Panc1 (cell line): ENCODE data around the gene OASL. TPM values are rescaled to one million over a fixed set of nuclear protein-coding genes. Genes with fewer than 3 reads are reported as not detected.

Experiments used
- ATAC-seq: fragments of 200-7000 bp; cut with Tn5 transposase; 2 replicates; pipeline ENCODE4 v1.9.1; 2020; ENCODE audit warnings: mild to moderate bottlenecking, moderate library complexity
- BruUV-seq: library from RNA; stranded (reverse); fragments of 400-500 nt; replicated peaks from 2 replicates; lab custom pipeline; 2021; lab: Mats Ljungman, UMichigan
- CTCF ChIA-PET: fragments of 300-600 bp; sonication (Branson Sonifier 250); formaldehyde crosslinking; loops from one replicate; lab custom pipeline; 2022; ENCODE audit warnings: antibody characterized with exemption; lab: Charles Lee
- POLR2A ChIA-PET: fragments of 300-600 bp; sonication (Branson Sonifier 250); formaldehyde crosslinking; loops from one replicate; lab custom pipeline; 2022; ENCODE audit warnings: antibody characterized with exemption; lab: Charles Lee
- DNase-seq: peaks from one replicate; pipeline ENCODE4 v3.0.0-alpha.2; 2010; ENCODE audit warnings: low read depth, low spot score
- H3K27ac ChIP-seq: 2 replicates; pipeline ENCODE4 v1.5.1; 2011; ENCODE audit warnings: mild to moderate bottlenecking, low read length, inconsistent platforms
- H3K27me3 ChIP-seq: fragments of 200-500 bp; sonication (Bioruptor generic); 2 replicates; pipeline ENCODE4 v1.6.0; 2014; ENCODE audit warnings: low read length, inconsistent platforms; ENCODE audit not compliant: control insufficient read depth, insufficient read depth
- H3K36me3 ChIP-seq: fragments of 200-500 bp; sonication (Bioruptor generic); 2 replicates; pipeline ENCODE4 v1.5.1; 2014; ENCODE audit warnings: inconsistent platforms, mild to moderate bottlenecking, low read length, moderate library complexity; ENCODE audit not compliant: control insufficient read depth, insufficient read depth
- H3K4me1 ChIP-seq: 2 replicates; pipeline ENCODE4 v1.5.1; 2011; ENCODE audit warnings: inconsistent platforms, mild to moderate bottlenecking, low read length, moderate library complexity; ENCODE audit not compliant: control insufficient read depth, insufficient read depth
- H3K4me3 ChIP-seq, 2 experiments: 2 replicates each; pipeline ENCODE4 v1.5.1; 2011 to 2012; ENCODE audit warnings: low read depth in 2 of 2, low read length in 2 of 2, mild to moderate bottlenecking in 2 of 2, inconsistent platforms in 1 of 2, moderate library complexity in 1 of 2
- H3K9me3 ChIP-seq: fragments of 200-500 bp; sonication (Bioruptor generic); 2 replicates; pipeline ENCODE4 v1.5.1; 2014; ENCODE audit warnings: low read depth, mild to moderate bottlenecking, inconsistent platforms, low read length, moderate library complexity; ENCODE audit not compliant: control insufficient read depth, insufficient read depth
- CTCF ChIP-seq: fragments of 450-650 bp; IDR thresholded peaks from 2 replicates; pipeline ENCODE4 v1.5.1; 2017; ENCODE audit warnings: mild to moderate bottlenecking
- POLR2AphosphoS5 ChIP-seq: IDR thresholded peaks from 2 replicates; pipeline ENCODE4 v1.6.1; 2012; ENCODE audit warnings: mild to moderate bottlenecking, low read depth, low read length, moderate library complexity
- REST ChIP-seq, 2 experiments: IDR thresholded peaks; 2 replicates each; pipeline ENCODE4 v1.6.1; 2011 to 2012; ENCODE audit warnings: low read depth in 2 of 2, control low read depth in 1 of 2, low read length in 1 of 2, mild to moderate bottlenecking in 1 of 2, moderate library complexity in 1 of 2; ENCODE audit not compliant: insufficient read depth in 1 of 2
- SIN3A ChIP-seq: IDR thresholded peaks from 2 replicates; pipeline ENCODE4 v1.6.1; 2012; ENCODE audit warnings: low read depth, mild to moderate bottlenecking, low read length, moderate library complexity, borderline replicate concordance; ENCODE audit not compliant: insufficient read depth
- TCF7L2 ChIP-seq: IDR thresholded peaks from 2 replicates; pipeline ENCODE4 v1.6.1; 2011; ENCODE audit warnings: mild to moderate bottlenecking, low read depth, low read length, inconsistent platforms
- in situ Hi-C: cut with HindIII; loops from 2 replicates; pipeline ENCODE4 v1.10.0; 2016; ENCODE audit warnings: low sequenced_read_pairs, low pct_unique_long_range_greater_than_20kb
- intact Hi-C: fragments of 100-400 bp; cut with micrococcal nuclease; formaldehyde crosslinking; loops from one replicate; pipeline ENCODE4 v1.10.0; 2022; ENCODE audit not compliant: unreplicated experiment
- total RNA-seq: library from RNA; stranded (reverse); gene quantifications from one replicate; pipeline ENCODE4 v1.2.1, GENCODE V29; 2021; ENCODE audit not compliant: unreplicated experiment

The OASL gene
- total RNA-seq, 1 experiment from 2014 or later, result 21.1 TPM

GRCh38 chr12:121025442-121026226, 13.4 kb downstream of the OASL start:
- ATAC-seq (no peak), DNase-seq (no peak)
- ChIA-PET CTCF (interaction anchor here (0.7 kb wide), 1 partner anchor 212 kb away, joined by 11 read pairs; no protein-coding TSS in a partner anchor), POLR2A (interaction anchor here (0.6 kb wide), 1 partner anchor 285 kb away, joined by 3 read pairs; no protein-coding TSS in a partner anchor)
- in situ Hi-C loops, result no loop called here
- Histone ChIP-seq H3K27me3 (no peaks in the 10 kb centered on the region), H3K27ac (no peak overlapping the region), H3K4me1 (no peaks in the 10 kb centered on the region), H3K4me3 (no peak overlapping the region), H3K9me3 (no peaks in the 10 kb centered on the region), H3K36me3 (no peaks in the 10 kb centered on the region)
- no TSS peak for BruUV-seq
- TF ChIP-seq CTCF, result no peak
- TF ChIP-seq SIN3A, result no peak
- TF ChIP-seq TCF7L2, result no peak
- TF ChIP-seq POLR2AphosphoS5, result no peak
- no peak for TF ChIP-seq REST (IDR thresholded peaks at IDR 0.05; ENCODE audit: insufficient read depth in 1 of 2, low read depth in 2 of 2, low read length in 1 of 2)
- intact Hi-C loops, result no loop called here

- POLR2A ChIA-PET, result interaction anchor here (0.5 kb wide), 1 partner anchor 97 kb away, joined by 3 read pairs; no protein-coding TSS in a partner anchor
- Histone ChIP-seq H3K27me3 (no peaks in the 10 kb centered on the region; the same call in 1 of the 2 replicates), H3K36me3 (no peaks in the 10 kb centered on the region), H3K9me3 (no peaks in the 10 kb centered on the region), H3K4me3 (no peak overlapping the region), H3K4me1 (no peaks in the 10 kb centered on the region), H3K27ac (no peak overlapping the region)
- CTCF ChIA-PET, result no interaction called here
- BruUV-seq, result no TSS peak
- intact Hi-C loops, result no loop called here
- ATAC-seq (no peak), DNase-seq (no peak)
- no peak for TF ChIP-seq POLR2AphosphoS5
- no peak for TF ChIP-seq SIN3A
- no peak for TF ChIP-seq REST (IDR thresholded peaks at IDR 0.05; ENCODE audit: insufficient read depth in 1 of 2, low read depth in 2 of 2, low read length in 1 of 2)
- TF ChIP-seq TCF7L2, result no peak
- no peak for TF ChIP-seq CTCF
- in situ Hi-C loops, result no loop called here
These were observed 15.2 kb downstream of the OASL start for GRCh38 chr12:121023799-121024198.
